Measurements from ENCODE around the gene SURF2. TPM values are rescaled to one million over a fixed set of nuclear protein-coding genes. Genes with fewer than 3 reads are reported as not detected.

Gene SURF2
- total and polyA plus RNA-seq, 9 of the 15 experiments (the other 6 are each of a cell fraction or from before 2014, with no cell fraction given): 5.5 to 82.5 (median 21.3) TPM

DNA sequence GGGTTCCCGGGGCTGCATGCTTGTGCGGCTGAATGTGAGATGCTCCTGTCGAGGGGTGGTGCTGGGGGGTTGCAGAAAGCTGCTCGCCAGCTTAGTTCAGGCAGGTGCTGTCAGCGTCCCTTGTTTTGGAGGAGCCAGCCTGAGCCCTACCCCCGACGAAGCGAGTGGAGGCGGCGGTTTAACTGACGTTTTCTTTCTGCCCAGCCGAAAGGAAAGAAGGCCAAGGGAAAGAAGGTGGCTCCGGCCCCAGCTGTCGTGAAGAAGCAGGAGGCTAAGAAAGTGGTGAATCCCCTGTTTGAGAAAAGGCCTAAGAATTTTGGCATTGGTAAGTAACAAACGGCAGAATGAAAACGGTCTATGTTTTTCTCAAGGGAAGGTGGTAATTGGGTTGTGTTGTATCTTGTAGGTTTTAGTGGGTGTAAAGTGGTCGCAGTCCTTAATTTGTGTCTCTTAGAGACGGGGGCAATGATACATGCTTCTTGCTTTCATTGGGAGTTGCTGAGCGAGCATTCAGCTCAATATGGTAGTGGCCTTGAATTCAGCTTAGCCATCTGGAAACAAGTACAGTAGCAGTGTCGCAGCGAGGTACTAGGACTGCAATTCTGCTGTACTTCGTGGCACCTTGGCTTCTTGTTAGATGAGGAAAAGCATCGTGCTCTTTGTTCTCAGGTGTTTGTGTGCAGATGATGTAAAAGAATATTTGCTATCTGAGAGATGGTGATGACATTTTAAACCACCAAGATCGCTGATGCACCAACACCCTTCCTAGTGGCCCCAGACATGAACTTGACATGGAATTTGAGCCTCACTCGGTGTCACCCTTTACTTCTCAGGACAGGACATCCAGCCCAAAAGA is 7.4 kb upstream of the SURF2 start (continued):
- TF ChIP-seq, protein P1, sequence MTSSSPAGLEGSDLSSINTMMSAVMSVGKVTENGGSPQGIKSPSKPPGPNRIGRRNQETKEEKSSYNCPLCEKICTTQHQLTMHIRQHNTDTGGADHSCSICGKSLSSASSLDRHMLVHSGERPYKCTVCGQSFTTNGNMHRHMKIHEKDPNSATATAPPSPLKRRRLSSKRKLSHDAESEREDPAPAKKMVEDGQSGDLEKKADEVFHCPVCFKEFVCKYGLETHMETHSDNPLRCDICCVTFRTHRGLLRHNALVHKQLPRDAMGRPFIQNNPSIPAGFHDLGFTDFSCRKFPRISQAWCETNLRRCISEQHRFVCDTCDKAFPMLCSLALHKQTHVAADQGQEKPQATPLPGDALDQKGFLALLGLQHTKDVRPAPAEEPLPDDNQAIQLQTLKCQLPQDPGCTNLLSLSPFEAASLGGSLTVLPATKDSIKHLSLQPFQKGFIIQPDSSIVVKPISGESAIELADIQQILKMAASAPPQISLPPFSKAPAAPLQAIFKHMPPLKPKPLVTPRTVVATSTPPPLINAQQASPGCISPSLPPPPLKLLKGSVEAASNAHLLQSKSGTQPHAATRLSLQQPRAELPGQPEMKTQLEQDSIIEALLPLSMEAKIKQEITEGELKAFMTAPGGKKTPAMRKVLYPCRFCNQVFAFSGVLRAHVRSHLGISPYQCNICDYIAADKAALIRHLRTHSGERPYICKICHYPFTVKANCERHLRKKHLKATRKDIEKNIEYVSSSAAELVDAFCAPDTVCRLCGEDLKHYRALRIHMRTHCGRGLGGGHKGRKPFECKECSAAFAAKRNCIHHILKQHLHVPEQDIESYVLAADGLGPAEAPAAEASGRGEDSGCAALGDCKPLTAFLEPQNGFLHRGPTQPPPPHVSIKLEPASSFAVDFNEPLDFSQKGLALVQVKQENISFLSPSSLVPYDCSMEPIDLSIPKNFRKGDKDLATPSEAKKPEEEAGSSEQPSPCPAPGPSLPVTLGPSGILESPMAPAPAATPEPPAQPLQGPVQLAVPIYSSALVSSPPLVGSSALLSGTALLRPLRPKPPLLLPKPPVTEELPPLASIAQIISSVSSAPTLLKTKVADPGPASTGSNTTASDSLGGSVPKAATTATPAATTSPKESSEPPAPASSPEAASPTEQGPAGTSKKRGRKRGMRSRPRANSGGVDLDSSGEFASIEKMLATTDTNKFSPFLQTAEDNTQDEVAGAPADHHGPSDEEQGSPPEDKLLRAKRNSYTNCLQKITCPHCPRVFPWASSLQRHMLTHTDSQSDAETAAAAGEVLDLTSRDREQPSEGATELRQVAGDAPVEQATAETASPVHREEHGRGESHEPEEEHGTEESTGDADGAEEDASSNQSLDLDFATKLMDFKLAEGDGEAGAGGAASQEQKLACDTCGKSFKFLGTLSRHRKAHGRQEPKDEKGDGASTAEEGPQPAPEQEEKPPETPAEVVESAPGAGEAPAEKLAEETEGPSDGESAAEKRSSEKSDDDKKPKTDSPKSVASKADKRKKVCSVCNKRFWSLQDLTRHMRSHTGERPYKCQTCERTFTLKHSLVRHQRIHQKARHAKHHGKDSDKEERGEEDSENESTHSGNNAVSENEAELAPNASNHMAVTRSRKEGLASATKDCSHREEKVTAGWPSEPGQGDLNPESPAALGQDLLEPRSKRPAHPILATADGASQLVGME (CRISPR knock-in tag; IDR thresholded peaks at IDR 0.05): no peak
- TF ChIP-seq, protein P2, sequence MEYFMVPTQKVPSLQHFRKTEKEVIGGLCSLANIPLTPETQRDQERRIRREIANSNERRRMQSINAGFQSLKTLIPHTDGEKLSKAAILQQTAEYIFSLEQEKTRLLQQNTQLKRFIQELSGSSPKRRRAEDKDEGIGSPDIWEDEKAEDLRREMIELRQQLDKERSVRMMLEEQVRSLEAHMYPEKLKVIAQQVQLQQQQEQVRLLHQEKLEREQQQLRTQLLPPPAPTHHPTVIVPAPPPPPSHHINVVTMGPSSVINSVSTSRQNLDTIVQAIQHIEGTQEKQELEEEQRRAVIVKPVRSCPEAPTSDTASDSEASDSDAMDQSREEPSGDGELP (CRISPR knock-in tag; IDR thresholded peaks at IDR 0.05; ENCODE audit: borderline replicate concordance): no peak
- TF ChIP-seq NR3C1 (CRISPR knock-in tag; IDR thresholded peaks at IDR 0.05) (no peak), EWSR1 (IDR thresholded peaks at IDR 0.05; ENCODE audit: borderline replicate concordance, low read depth, partially characterized antibody) (no peak), DIDO1 (tag; IDR thresholded peaks at IDR 0.05; ENCODE audit: low read depth) (no peak), GABPA (tag; conservative IDR thresholded peaks at IDR 0.05; ENCODE audit: low read depth) (0 out of 2 replicates have a peak, but pooled peaks have one; percentile 1), POLR2A (conservative IDR thresholded peaks at IDR 0.05) (peak; percentile 15; the same call in 1 of the 2 replicates), SMAD4 (CRISPR knock-in tag; conservative IDR thresholded peaks at IDR 0.05) (no peak), ZKSCAN1 (IDR thresholded peaks at IDR 0.05; ENCODE audit: low read depth, low read length) (no peak), HDAC1 (IDR thresholded peaks at IDR 0.05) (0 out of 4 replicates have a peak, but pooled peaks of 1 of the 2 experiments have one; percentile 8)
- TF ChIP-seq, protein P3, sequence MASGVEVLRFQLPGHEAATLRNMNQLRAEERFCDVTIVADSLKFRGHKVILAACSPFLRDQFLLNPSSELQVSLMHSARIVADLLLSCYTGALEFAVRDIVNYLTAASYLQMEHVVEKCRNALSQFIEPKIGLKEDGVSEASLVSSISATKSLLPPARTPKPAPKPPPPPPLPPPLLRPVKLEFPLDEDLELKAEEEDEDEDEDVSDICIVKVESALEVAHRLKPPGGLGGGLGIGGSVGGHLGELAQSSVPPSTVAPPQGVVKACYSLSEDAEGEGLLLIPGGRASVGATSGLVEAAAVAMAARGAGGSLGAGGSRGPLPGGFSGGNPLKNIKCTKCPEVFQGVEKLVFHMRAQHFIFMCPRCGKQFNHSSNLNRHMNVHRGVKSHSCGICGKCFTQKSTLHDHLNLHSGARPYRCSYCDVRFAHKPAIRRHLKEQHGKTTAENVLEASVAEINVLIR (CRISPR knock-in tag; IDR thresholded peaks at IDR 0.05): no peak
- TF ChIP-seq, protein P4, sequence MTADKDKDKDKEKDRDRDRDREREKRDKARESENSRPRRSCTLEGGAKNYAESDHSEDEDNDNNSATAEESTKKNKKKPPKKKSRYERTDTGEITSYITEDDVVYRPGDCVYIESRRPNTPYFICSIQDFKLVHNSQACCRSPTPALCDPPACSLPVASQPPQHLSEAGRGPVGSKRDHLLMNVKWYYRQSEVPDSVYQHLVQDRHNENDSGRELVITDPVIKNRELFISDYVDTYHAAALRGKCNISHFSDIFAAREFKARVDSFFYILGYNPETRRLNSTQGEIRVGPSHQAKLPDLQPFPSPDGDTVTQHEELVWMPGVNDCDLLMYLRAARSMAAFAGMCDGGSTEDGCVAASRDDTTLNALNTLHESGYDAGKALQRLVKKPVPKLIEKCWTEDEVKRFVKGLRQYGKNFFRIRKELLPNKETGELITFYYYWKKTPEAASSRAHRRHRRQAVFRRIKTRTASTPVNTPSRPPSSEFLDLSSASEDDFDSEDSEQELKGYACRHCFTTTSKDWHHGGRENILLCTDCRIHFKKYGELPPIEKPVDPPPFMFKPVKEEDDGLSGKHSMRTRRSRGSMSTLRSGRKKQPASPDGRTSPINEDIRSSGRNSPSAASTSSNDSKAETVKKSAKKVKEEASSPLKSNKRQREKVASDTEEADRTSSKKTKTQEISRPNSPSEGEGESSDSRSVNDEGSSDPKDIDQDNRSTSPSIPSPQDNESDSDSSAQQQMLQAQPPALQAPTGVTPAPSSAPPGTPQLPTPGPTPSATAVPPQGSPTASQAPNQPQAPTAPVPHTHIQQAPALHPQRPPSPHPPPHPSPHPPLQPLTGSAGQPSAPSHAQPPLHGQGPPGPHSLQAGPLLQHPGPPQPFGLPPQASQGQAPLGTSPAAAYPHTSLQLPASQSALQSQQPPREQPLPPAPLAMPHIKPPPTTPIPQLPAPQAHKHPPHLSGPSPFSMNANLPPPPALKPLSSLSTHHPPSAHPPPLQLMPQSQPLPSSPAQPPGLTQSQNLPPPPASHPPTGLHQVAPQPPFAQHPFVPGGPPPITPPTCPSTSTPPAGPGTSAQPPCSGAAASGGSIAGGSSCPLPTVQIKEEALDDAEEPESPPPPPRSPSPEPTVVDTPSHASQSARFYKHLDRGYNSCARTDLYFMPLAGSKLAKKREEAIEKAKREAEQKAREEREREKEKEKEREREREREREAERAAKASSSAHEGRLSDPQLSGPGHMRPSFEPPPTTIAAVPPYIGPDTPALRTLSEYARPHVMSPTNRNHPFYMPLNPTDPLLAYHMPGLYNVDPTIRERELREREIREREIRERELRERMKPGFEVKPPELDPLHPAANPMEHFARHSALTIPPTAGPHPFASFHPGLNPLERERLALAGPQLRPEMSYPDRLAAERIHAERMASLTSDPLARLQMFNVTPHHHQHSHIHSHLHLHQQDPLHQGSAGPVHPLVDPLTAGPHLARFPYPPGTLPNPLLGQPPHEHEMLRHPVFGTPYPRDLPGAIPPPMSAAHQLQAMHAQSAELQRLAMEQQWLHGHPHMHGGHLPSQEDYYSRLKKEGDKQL (CRISPR knock-in tag; IDR thresholded peaks at IDR 0.05; ENCODE audit: borderline replicate concordance): no peak
